Heart left ventricle (tissue), 13 donors: ENCODE measurements around the gene FADS6.

Experiments used
- CTCF ChIP-seq, 12 donors: fragments of 200-600 bp; sonication (generic) in 4 of 12; IDR thresholded peaks; one replicate each; pipeline versions ENCODE4 v1.5.0 to v1.8.0; 2018 to 2022; ENCODE audit warnings: antibody characterized with exemption in 12 of 12, mild to moderate bottlenecking in 5 of 12
- POLR2A ChIP-seq, 2 donors: fragments of 450-650 bp; IDR thresholded peaks; one replicate each; pipeline ENCODE4 v1.6.1; 2017; ENCODE audit warnings: antibody characterized with exemption in 2 of 2, mild to moderate bottlenecking in 2 of 2, moderate library complexity in 2 of 2
- donor health status: ischemic (EF 13 %, LVEDD 7.1; RV severe dilation, severe dysfunction).
- donor health status: DM: no; HTN: yes; CAD: no.
- donor health status: DM: no; HTN: no; CAD: no.
- donor health status: ischemic (EF 25% LVEDD 6.9; RV normal size, moderate dysfunction).
- donor health status: ischemic (EF 25% LVEDD 5.7; RV mildly dilated, moderate dysfunction).
- donor health status: ischemic (EF 35%, LVEDD 5.7; RV mildly dilated, moderate dysfunction).
- donor health status: nonischemic (EF 11% LVEDD 7.7; RV severe dilation, severe dysfunction).
- donor health status: DM: yes; HTN: yes; CAD: no.
- donor health status: PGD.
- donor health status: ischemic (EF 29% LVEDD 5.4; RV normal size, mild dysfunction).
- donor health status: nonischemic (EF 23%, LVEDD 6.1; RV moderate dilation, normal function).

- TF ChIP-seq CTCF (IDR thresholded peaks at IDR 0.05) (no peak), POLR2A (IDR thresholded peaks at IDR 0.05) (no peak)
These were observed 18.1 kb downstream of the FADS6 start for GRCh38 chr17:74875155-74875976.
